Measurements from ENCODE around the gene SPAG17.

DNA sequence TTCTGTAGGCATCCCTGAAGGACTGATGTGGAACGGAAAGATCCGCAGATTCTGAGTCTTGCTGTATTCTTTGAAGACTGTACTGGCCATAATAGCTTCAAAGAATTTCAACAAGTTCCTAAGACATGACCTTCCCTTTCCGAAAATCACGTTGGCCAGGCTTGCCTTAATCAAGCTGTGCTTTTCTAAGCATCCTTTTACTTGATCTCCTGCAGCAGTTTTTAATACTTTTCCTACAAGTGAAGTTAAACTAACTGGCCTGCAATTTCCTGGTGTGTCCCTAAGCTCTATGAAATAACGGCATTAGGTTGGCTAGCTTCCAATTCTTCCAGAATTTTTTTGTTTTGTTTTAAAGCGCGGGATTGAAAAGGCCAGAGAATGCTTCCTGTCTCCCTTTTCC lies 40.3 kb downstream of the SPAG17 start:
- no peak for TF ChIP-seq POLR2A (IDR thresholded peaks at IDR 0.05)
- TF ChIP-seq, protein P1, sequence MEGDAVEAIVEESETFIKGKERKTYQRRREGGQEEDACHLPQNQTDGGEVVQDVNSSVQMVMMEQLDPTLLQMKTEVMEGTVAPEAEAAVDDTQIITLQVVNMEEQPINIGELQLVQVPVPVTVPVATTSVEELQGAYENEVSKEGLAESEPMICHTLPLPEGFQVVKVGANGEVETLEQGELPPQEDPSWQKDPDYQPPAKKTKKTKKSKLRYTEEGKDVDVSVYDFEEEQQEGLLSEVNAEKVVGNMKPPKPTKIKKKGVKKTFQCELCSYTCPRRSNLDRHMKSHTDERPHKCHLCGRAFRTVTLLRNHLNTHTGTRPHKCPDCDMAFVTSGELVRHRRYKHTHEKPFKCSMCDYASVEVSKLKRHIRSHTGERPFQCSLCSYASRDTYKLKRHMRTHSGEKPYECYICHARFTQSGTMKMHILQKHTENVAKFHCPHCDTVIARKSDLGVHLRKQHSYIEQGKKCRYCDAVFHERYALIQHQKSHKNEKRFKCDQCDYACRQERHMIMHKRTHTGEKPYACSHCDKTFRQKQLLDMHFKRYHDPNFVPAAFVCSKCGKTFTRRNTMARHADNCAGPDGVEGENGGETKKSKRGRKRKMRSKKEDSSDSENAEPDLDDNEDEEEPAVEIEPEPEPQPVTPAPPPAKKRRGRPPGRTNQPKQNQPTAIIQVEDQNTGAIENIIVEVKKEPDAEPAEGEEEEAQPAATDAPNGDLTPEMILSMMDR (IDR thresholded peaks at IDR 0.05), result no peak

All from body of pancreas (tissue), 4 donors.